HepG2 (cell line): ENCODE data around the gene UCKL1. TPM values are rescaled to one million over a fixed set of nuclear protein-coding genes. Genes with fewer than 3 reads are reported as not detected.

ENCODE experiments used
- ATAC-seq: fragments of 200-7000 bp; cut with Tn5 transposase; 3 replicates; pipeline ENCODE4 v1.9.1; 2020; ENCODE audit warnings: mild to moderate bottlenecking, moderate library complexity
- BruUV-seq: library from RNA; stranded (reverse); fragments of 400-500 nt; replicated peaks from 2 replicates; lab custom pipeline; 2021; lab: Mats Ljungman, UMichigan
- CTCF ChIA-PET: fragments of 300-600 bp; formaldehyde crosslinking; extraction: SDS; loops from one replicate; lab custom pipeline; 2021; ENCODE audit warnings: low total read pairs, inconsistent platforms, low intra/inter-chr PET ratio; lab: Yijun Ruan, JAX
- POLR2A ChIA-PET: fragments of 350-600 bp; sonication (Branson Sonifier 250); formaldehyde crosslinking; loops from one replicate; lab custom pipeline; 2020; ENCODE audit warnings: antibody characterized with exemption, inconsistent platforms; lab: Yijun Ruan, JAX
- DNase-seq: peaks from one replicate; pipeline ENCODE4 v3.0.0-alpha.2; 2015; ENCODE audit warnings: low spot score
- FAIRE-seq: peaks from 3 replicates; lab custom pipeline; 2011; peaks lifted over from hg19 to GRCh38; lab: Jason Lieb, UNC
- H2AFZ ChIP-seq: one replicate; pipeline ENCODE4 v1.6.1; 2011; ENCODE audit warnings: low read length, inconsistent platforms
- H3K27ac ChIP-seq: fragments of 300-600 bp; 3 replicates; pipeline ENCODE4 v1.8.0; 2011; ENCODE audit warnings: mixed run types, mild to moderate bottlenecking, mixed read lengths, low read length, inconsistent platforms; ENCODE audit not compliant: insufficient read depth; ENCODE audit errors: extremely low read length
- H3K27me3 ChIP-seq, 2 experiments: fragments of 200-600 bp in 1 of 2; 2 replicates in 1 of 2; 3 replicates in 1 of 2; pipeline versions ENCODE4 v1.6.0 to v1.8.0; 2011; ENCODE audit warnings: low read length in 2 of 2, mild to moderate bottlenecking in 2 of 2, moderate library complexity in 2 of 2, inconsistent platforms in 1 of 2; ENCODE audit not compliant: insufficient read depth in 2 of 2, control insufficient read depth in 1 of 2
- H3K36me3 ChIP-seq, 2 experiments: fragments of 200-600 bp in 1 of 2; replicated peaks in 1 of 2; 2 replicates in 1 of 2; 3 replicates in 1 of 2; pipeline versions ENCODE4 v1.5.1 to v1.8.0; 2011; ENCODE audit warnings: low read length in 2 of 2, inconsistent platforms in 1 of 2; ENCODE audit not compliant: insufficient read depth in 2 of 2, control insufficient read depth in 1 of 2
- H3K4me1 ChIP-seq: 2 replicates; pipeline ENCODE4 v1.5.1; 2012; ENCODE audit warnings: low read length, inconsistent platforms; ENCODE audit not compliant: insufficient read depth
- H3K4me2 ChIP-seq: 2 replicates; pipeline ENCODE4 v1.6.0; 2011; ENCODE audit warnings: low read depth, low read length, inconsistent platforms
- H3K4me3 ChIP-seq, 3 experiments: fragments of 200-600 bp in 1 of 3; sonication (generic), shearing (Covaris generic) in 1 of 3; replicated peaks in 1 of 3; 2 replicates each; pipeline ENCODE4 v1.5.1; 2011 to 2016; ENCODE audit warnings: low read length in 3 of 3, inconsistent platforms in 2 of 3, low read depth in 2 of 3, mild to moderate bottlenecking in 2 of 3, control low read depth in 1 of 3, mixed read lengths in 1 of 3; ENCODE audit not compliant: insufficient read depth in 1 of 3
- H3K79me2 ChIP-seq: one replicate; pipeline ENCODE4 v1.6.1; 2011; ENCODE audit warnings: low read length, inconsistent platforms; ENCODE audit not compliant: insufficient read depth
- H3K9ac ChIP-seq: 2 replicates; pipeline ENCODE4 v1.6.0; 2011; ENCODE audit warnings: mild to moderate bottlenecking, low read depth, low read length, inconsistent platforms; ENCODE audit not compliant: insufficient read depth
- H3K9me3 ChIP-seq: 2 replicates; pipeline ENCODE4 v1.5.1; 2012; ENCODE audit warnings: mild to moderate bottlenecking, low read length
- H4K20me1 ChIP-seq: 2 replicates; pipeline ENCODE4 v1.6.0; 2011; ENCODE audit warnings: inconsistent platforms, mild to moderate bottlenecking, low read length, moderate library complexity; ENCODE audit not compliant: insufficient read depth
- ARID2 ChIP-seq: sonication (generic); formaldehyde crosslinking; IDR thresholded peaks from 2 replicates; pipeline ENCODE4 v1.8.1; 2022; ENCODE audit warnings: mild to moderate bottlenecking, missing genetic modification reagents, borderline replicate concordance
- CEBPB ChIP-seq: IDR thresholded peaks from 2 replicates; pipeline ENCODE4 v1.6.1; 2011; ENCODE audit warnings: low read depth, low read length, improper control_type of control experiment, borderline replicate concordance
- CEBPG ChIP-seq: IDR thresholded peaks from 2 replicates; pipeline ENCODE4 v1.6.1; 2016
- ELF3 ChIP-seq: IDR thresholded peaks from 2 replicates; pipeline ENCODE4 v1.6.1; 2016; ENCODE audit warnings: missing genetic modification reagents, missing compliant biosample characterization
- TRIM22 ChIP-seq: fragments of 450-650 bp; IDR thresholded peaks from 2 replicates; pipeline ENCODE4 v1.6.1; 2017
- WIZ ChIP-seq: sonication (generic); formaldehyde crosslinking; IDR thresholded peaks from 2 replicates; pipeline ENCODE4 v1.5.1; 2020; ENCODE audit warnings: mild to moderate bottlenecking, missing genetic modification reagents
- ZNF121 ChIP-seq: sonication (generic); formaldehyde crosslinking; IDR thresholded peaks from 2 replicates; pipeline ENCODE4 v1.5.0; 2020; ENCODE audit warnings: mild to moderate bottlenecking, missing genetic modification reagents
- WGBS: methylation state at CpG from one replicate; pipeline ENCODE4 v1.1.6; 2017; ENCODE audit warnings: low lambda C conversion rate; 5-methylcytosine and 5-hydroxymethylcytosine counted together
- in situ Hi-C: cut with HindIII; loops from 2 replicates; pipeline ENCODE4 v1.10.0; 2017; ENCODE audit warnings: low pct_unique_long_range_greater_than_20kb; ENCODE audit not compliant: extremely low pct_ligation_motif_present
- intact Hi-C: fragments of 100-400 bp; cut with micrococcal nuclease; formaldehyde crosslinking; loops from one replicate; pipeline ENCODE4 v1.10.0; 2022; ENCODE audit not compliant: unreplicated experiment
- polyA plus RNA-seq, 8 experiments: library from polyadenylated mRNA; depleted of rRNA in 3 of 8; stranded (reverse) in 7 of 8; unstranded in 1 of 8; fragments of >200 nt; fragmentation: Illumina TruSeq in 4 of 8; extraction: Trizol in 4 of 8; gene quantifications; 2 replicates each; pipeline versions ENCODE4 v1.2.1 to v1.2.3, GENCODE V29; 2011 to 2016; ENCODE audit warnings: low read depth in 4 of 8, missing spikeins in 1 of 8, mixed read lengths in 1 of 8; ENCODE audit not compliant: insufficient read depth in 1 of 8
- total RNA-seq, 5 experiments: library from RNA; depleted of rRNA; stranded (reverse); fragments of >200 nt; fragmentation: Illumina TruSeq; extraction: Trizol; gene quantifications; 2 replicates each; pipeline ENCODE4 v1.2.3, GENCODE V29; 2016; ENCODE audit warnings: low read depth in 1 of 5

UCKL1 gene
- total and polyA plus RNA-seq, 2 of the 13 experiments (the other 11 are each of a cell fraction or from before 2014, with no cell fraction given) = 50.2 to 126 TPM

GRCh38 chr20:63903796-63904561, 52.2 kb downstream of the UCKL1 start (continued):
- no peak for TF ChIP-seq TRIM22
- no peak for TF ChIP-seq ELF3 (CRISPR knock-in tag)
- TF ChIP-seq CEBPG = peak; percentile 55
- TF ChIP-seq ARID2 (CRISPR knock-in tag) = no peak

- ChIA-PET POLR2A (interaction anchor here (1.6 kb wide), 1 partner anchor 80 kb away, joined by 4 read pairs; no protein-coding TSS in a partner anchor), CTCF (interaction anchor here (0.7 kb wide), 1 partner anchor 23 kb away, joined by 3 read pairs; no protein-coding TSS in a partner anchor)
- ATAC-seq (no peak), FAIRE-seq (no peak), DNase-seq (no peak)
- Histone ChIP-seq H3K36me3 (peaks cover 9 to 19% of the 10 kb centered on the region in 2 experiments), H3K79me2 (peaks cover 88% of the 10 kb centered on the region), H3K4me2 (no peak overlapping the region), H4K20me1 (peaks cover 41% of the 10 kb centered on the region), H3K9me3 (no peaks in the 10 kb centered on the region), H3K27me3 (no peaks in the 10 kb centered on the region; a peak in 1 of 5 replicates), H3K4me1 (peaks cover 50% of the 10 kb centered on the region), H3K9ac (no peak overlapping the region), H3K4me3 (no peak overlapping the region), H2AFZ (no peak overlapping the region), H3K27ac (no peak overlapping the region)
- TF ChIP-seq WIZ (CRISPR knock-in tag) (no peak), CEBPB (peak; percentile 35; the same call in 1 of the 2 replicates), ZNF121 (peak; percentile 49; the same call in 1 of the 2 replicates)
- intact Hi-C loops (no loop called here), in situ Hi-C loops (no loop called here)
- 90% methylated on average over 3 of the region's 3 CpGs for WGBS
- BruUV-seq = no TSS peak
These were observed 55.8 kb downstream of the UCKL1 start for GRCh38 chr20:63900413-63900812.
